Inferior parietal cortex (tissue), 1 donor: ENCODE measurements around the gene SRD5A1.

Source experiments
- DNase-seq: peaks from one replicate; pipeline ENCODE4 v3.0.0-alpha.2; 2016; ENCODE audit errors: extremely low spot score

Gene SRD5A1

GRCh38 chr5:6632888-6633468 lies at the start of gene SRD5A1, which contains the start of gene NSUN2:
TSS of gene SRD5A1 (plus strand) at chr5:6633440. CDS start at chr5:6633577, 137 bp downstream.
TSS of gene NSUN2 (minus strand) at chr5:6633044. CDS start at chr5:6632979, 65 bp downstream.
- peak; percentile 91 for DNase-seq

GRCh38 chr5:6584101-6584645 lies 49.1 kb upstream of the SRD5A1 start:
- DNase-seq, result peak; percentile 23

- no peak for DNase-seq
Observed at GRCh38 chr5:6584727-6585126, 48.5 kb upstream of the SRD5A1 start.

- DNase-seq, result no peak
Observed at GRCh38 chr5:6585168-6585567, 48.1 kb upstream of the SRD5A1 start.

- DNase-seq, result no peak
Observed at GRCh38 chr5:6585939-6586646, 47.1 kb upstream of the SRD5A1 start.

GRCh38 chr5:6586647-6587042 lies 46.6 kb upstream of the SRD5A1 start:
- no peak for DNase-seq

- DNase-seq, result no peak
Observed at GRCh38 chr5:6587171-6587570, 46.1 kb upstream of the SRD5A1 start.

GRCh38 chr5:6590581-6590980 lies 42.7 kb upstream of the SRD5A1 start:
- DNase-seq, result no peak

GRCh38 chr5:6591671-6592288 lies 41.5 kb upstream of the SRD5A1 start:
- no peak for DNase-seq

GRCh38 chr5:6592601-6593000 lies 40.6 kb upstream of the SRD5A1 start:
- no peak for DNase-seq

GRCh38 chr5:6593148-6594016 lies 39.9 kb upstream of the SRD5A1 start:
- DNase-seq, result no peak

- no peak for DNase-seq
Observed at GRCh38 chr5:6594066-6594465, 39.2 kb upstream of the SRD5A1 start.

- DNase-seq, result no peak
Observed at GRCh38 chr5:6595405-6595804, 37.8 kb upstream of the SRD5A1 start.

GRCh38 chr5:6596388-6596787 lies 36.9 kb upstream of the SRD5A1 start:
- no peak for DNase-seq

- DNase-seq, result no peak
Observed at GRCh38 chr5:6597557-6597956, 35.7 kb upstream of the SRD5A1 start.

- peak; percentile 21 for DNase-seq
Observed at GRCh38 chr5:6598351-6598900, 34.8 kb upstream of the SRD5A1 start.

GRCh38 chr5:6599739-6600138 lies 33.5 kb upstream of the SRD5A1 start:
- DNase-seq, result no peak

- no peak for DNase-seq
Observed at GRCh38 chr5:6601271-6601670, 32.0 kb upstream of the SRD5A1 start.

GRCh38 chr5:6601816-6602215 lies 31.4 kb upstream of the SRD5A1 start:
- no peak for DNase-seq

- DNase-seq, result no peak
Observed at GRCh38 chr5:6602441-6602840, 30.8 kb upstream of the SRD5A1 start.

- no peak for DNase-seq
Observed at GRCh38 chr5:6603643-6604042, 29.6 kb upstream of the SRD5A1 start.

GRCh38 chr5:6604341-6604740 lies 28.9 kb upstream of the SRD5A1 start:
- DNase-seq, result no peak
